Measurements from ENCODE around the gene SLC15A3. TPM values are rescaled to one million over a fixed set of nuclear protein-coding genes. Genes with fewer than 3 reads are reported as not detected.
A peak's percentile ranks its signal among the peaks of the same experiment; 100 is the strongest.

The SLC15A3 gene
- total RNA-seq, 1 donor from 2014 or later = 1.3 TPM

GRCh38 chr11:60968223-60968622 lies 16.2 kb upstream of the SLC15A3 start:
- FAIRE-seq = no peak
- DNase-seq (ENCODE audit: low read depth) = no peak
- H3K36me3 ChIP-seq (ENCODE audit: control insufficient read depth, insufficient read depth, low read length) = no peaks in the 10 kb centered on the region
- TF ChIP-seq CTCF (IDR thresholded peaks at IDR 0.05; ENCODE audit: insufficient read depth, low read length, severe bottlenecking) = no peak
- H3K27me3 ChIP-seq (ENCODE audit: control insufficient read depth, insufficient read depth, low read length) = peaks cover 2% of the 10 kb centered on the region
- no peak overlapping the region for H3K4me3 ChIP-seq (ENCODE audit: low read depth, low read length)

- FAIRE-seq (no peak), DNase-seq (ENCODE audit: low read depth) (no peak)
- Histone ChIP-seq H3K27me3 (ENCODE audit: control insufficient read depth, insufficient read depth, low read length) (peaks cover 2% of the 10 kb centered on the region), H3K36me3 (ENCODE audit: control insufficient read depth, insufficient read depth, low read length) (no peaks in the 10 kb centered on the region), H3K4me3 (ENCODE audit: low read depth, low read length) (no peak overlapping the region)
- no peak for TF ChIP-seq CTCF (IDR thresholded peaks at IDR 0.05; ENCODE audit: insufficient read depth, low read length, severe bottlenecking)
Measured at GRCh38 chr11:60966890-60967289, 14.9 kb upstream of the SLC15A3 start.

- H3K27me3 ChIP-seq (ENCODE audit: control insufficient read depth, insufficient read depth, low read length) = peaks cover 2% of the 10 kb centered on the region
- H3K4me3 ChIP-seq (ENCODE audit: low read depth, low read length) = no peak overlapping the region
- FAIRE-seq (no peak), DNase-seq (ENCODE audit: low read depth) (no peak)
- no peak for TF ChIP-seq CTCF (IDR thresholded peaks at IDR 0.05; ENCODE audit: insufficient read depth, low read length, severe bottlenecking)
- no peaks in the 10 kb centered on the region for H3K36me3 ChIP-seq (ENCODE audit: control insufficient read depth, insufficient read depth, low read length)
Measured at GRCh38 chr11:60964801-60965200, 12.8 kb upstream of the SLC15A3 start.

GRCh38 chr11:60960405-60960804 lies 8.4 kb upstream of the SLC15A3 start:
- Histone ChIP-seq H3K36me3 (ENCODE audit: control insufficient read depth, insufficient read depth, low read length) (no peaks in the 10 kb centered on the region), H3K4me3 (ENCODE audit: low read depth, low read length) (no peak overlapping the region), H3K27me3 (ENCODE audit: control insufficient read depth, insufficient read depth, low read length) (no peaks in the 10 kb centered on the region)
- no peak for DNase-seq (ENCODE audit: low read depth)
- FAIRE-seq = no peak
- TF ChIP-seq CTCF (IDR thresholded peaks at IDR 0.05; ENCODE audit: insufficient read depth, low read length, severe bottlenecking) = no peak

GRCh38 chr11:60959431-60959830 lies 7.5 kb upstream of the SLC15A3 start:
- DNase-seq (ENCODE audit: low read depth) (no peak), FAIRE-seq (no peak)
- no peaks in the 10 kb centered on the region for H3K36me3 ChIP-seq (ENCODE audit: control insufficient read depth, insufficient read depth, low read length)
- no peak overlapping the region for H3K4me3 ChIP-seq (ENCODE audit: low read depth, low read length)
- no peaks in the 10 kb centered on the region for H3K27me3 ChIP-seq (ENCODE audit: control insufficient read depth, insufficient read depth, low read length)
- no peak for TF ChIP-seq CTCF (IDR thresholded peaks at IDR 0.05; ENCODE audit: insufficient read depth, low read length, severe bottlenecking)

- DNase-seq (ENCODE audit: low read depth) (peak; percentile 45), FAIRE-seq (no peak)
- TF ChIP-seq CTCF (IDR thresholded peaks at IDR 0.05; ENCODE audit: insufficient read depth, low read length, severe bottlenecking) = no peak
- Histone ChIP-seq H3K36me3 (ENCODE audit: control insufficient read depth, insufficient read depth, low read length) (no peaks in the 10 kb centered on the region), H3K27me3 (ENCODE audit: control insufficient read depth, insufficient read depth, low read length) (no peaks in the 10 kb centered on the region), H3K4me3 (ENCODE audit: low read depth, low read length) (no peak overlapping the region)
Measured at GRCh38 chr11:60957188-60957587, 5.2 kb upstream of the SLC15A3 start.

Measured in bronchial epithelial cell (primary cell).